Gastrocnemius medialis (tissue), 4 donors: ENCODE data around the gene ZNF578.

ENCODE experiments used
- POLR2A ChIP-seq, 2 donors: fragments of 450-650 bp; IDR thresholded peaks; one replicate each; pipeline ENCODE4 v1.6.1; 2017; ENCODE audit warnings: antibody characterized with exemption in 2 of 2, mild to moderate bottlenecking in 2 of 2, moderate library complexity in 2 of 2
- TF ChIP-seq, protein P1 (sequence below), 5 experiments: fragments of 450-650 bp in 3 of 5; fragments of 200-600 bp in 2 of 5; sonication (generic) in 2 of 5; IDR thresholded peaks in 4 of 5; conservative IDR thresholded peaks in 1 of 5; 1 replicate in 4 of 5; 2 replicates in 1 of 5; pipeline ENCODE4 v1.5.1; 2016 to 2019; ENCODE audit warnings: antibody characterized with exemption in 5 of 5, mild to moderate bottlenecking in 3 of 5, moderate library complexity in 3 of 5

DNA sequence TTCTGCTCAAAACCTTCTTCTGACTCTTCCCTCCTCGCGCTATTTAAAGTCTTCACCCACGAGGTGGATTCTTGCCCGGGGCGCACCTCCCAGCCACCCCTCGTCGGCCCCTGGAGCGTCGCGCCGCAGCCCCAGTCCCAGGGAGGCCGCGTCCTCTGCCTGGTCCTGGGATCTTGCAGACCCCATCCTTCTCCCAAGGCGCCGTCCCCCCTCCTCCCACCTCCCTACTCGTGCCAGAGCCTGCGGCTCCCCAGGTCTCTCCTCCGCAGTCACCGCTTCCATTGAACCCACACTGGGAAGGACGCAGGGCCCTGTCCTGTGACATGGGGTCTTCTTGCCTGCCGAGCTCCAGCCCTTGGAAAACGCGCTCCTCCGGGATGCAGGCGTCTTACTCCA is 74.6 kb downstream of the ZNF578 start:
- TF ChIP-seq, protein P1, sequence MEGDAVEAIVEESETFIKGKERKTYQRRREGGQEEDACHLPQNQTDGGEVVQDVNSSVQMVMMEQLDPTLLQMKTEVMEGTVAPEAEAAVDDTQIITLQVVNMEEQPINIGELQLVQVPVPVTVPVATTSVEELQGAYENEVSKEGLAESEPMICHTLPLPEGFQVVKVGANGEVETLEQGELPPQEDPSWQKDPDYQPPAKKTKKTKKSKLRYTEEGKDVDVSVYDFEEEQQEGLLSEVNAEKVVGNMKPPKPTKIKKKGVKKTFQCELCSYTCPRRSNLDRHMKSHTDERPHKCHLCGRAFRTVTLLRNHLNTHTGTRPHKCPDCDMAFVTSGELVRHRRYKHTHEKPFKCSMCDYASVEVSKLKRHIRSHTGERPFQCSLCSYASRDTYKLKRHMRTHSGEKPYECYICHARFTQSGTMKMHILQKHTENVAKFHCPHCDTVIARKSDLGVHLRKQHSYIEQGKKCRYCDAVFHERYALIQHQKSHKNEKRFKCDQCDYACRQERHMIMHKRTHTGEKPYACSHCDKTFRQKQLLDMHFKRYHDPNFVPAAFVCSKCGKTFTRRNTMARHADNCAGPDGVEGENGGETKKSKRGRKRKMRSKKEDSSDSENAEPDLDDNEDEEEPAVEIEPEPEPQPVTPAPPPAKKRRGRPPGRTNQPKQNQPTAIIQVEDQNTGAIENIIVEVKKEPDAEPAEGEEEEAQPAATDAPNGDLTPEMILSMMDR (IDR thresholded peaks at IDR 0.05 in 4 of 5, conservative IDR thresholded peaks at IDR 0.05 in 1 of 5): no peak
- no peak for TF ChIP-seq POLR2A (IDR thresholded peaks at IDR 0.05)
